GM18505 (cell line): ENCODE data around the gene SEMA4C.
"Not testable (repeated sequence)": the region's sequence is repeated elsewhere in the genome, so short reads cannot be mapped to it uniquely, and the experiment has no call there.

ENCODE experiments used
- ATAC-seq: cut with Tn5 transposase; IDR thresholded peaks from one replicate; pipeline ENCODE4 v1.9.1; 2021; ENCODE audit not compliant: unreplicated experiment
- POLR2A ChIP-seq: IDR thresholded peaks from 4 replicates; pipeline ENCODE4 v1.6.1; 2011; ENCODE audit warnings: borderline replicate concordance; ENCODE audit not compliant: insufficient read depth, insufficient read length; ENCODE audit errors: extremely low read depth

Gene SEMA4C

GRCh38 chr2:96890726-96891385, 21.0 kb upstream of the SEMA4C start:
- no peak for TF ChIP-seq POLR2A

GRCh38 chr2:96890252-96890651, 20.4 kb upstream of the SEMA4C start:
- ATAC-seq: no peak
- TF ChIP-seq POLR2A: no peak

More at GRCh38 chr2:96890726-96891385, 21.0 kb upstream of the SEMA4C start:
- ATAC-seq: no peak

GRCh38 chr2:96889502-96889901, 19.6 kb upstream of the SEMA4C start:
- ATAC-seq: not testable (repeated sequence)

- TF ChIP-seq POLR2A: no peak
- ATAC-seq: no peak
Observed at GRCh38 chr2:96888072-96889011, 18.5 kb upstream of the SEMA4C start.

- no peak for ATAC-seq
- no peak for TF ChIP-seq POLR2A
Observed at GRCh38 chr2:96887493-96888012, 17.7 kb upstream of the SEMA4C start.

- no peak for ATAC-seq
- TF ChIP-seq POLR2A: no peak
Observed at GRCh38 chr2:96885432-96886347, 15.8 kb upstream of the SEMA4C start.

- TF ChIP-seq POLR2A: no peak
- ATAC-seq: no peak
Observed at GRCh38 chr2:96884299-96885094, 14.6 kb upstream of the SEMA4C start.

- ATAC-seq: no peak
- no peak for TF ChIP-seq POLR2A
Observed at GRCh38 chr2:96883306-96883705, 13.4 kb upstream of the SEMA4C start.

GRCh38 chr2:96882906-96883305, 13.0 kb upstream of the SEMA4C start:
- no peak for ATAC-seq
- TF ChIP-seq POLR2A: no peak

GRCh38 chr2:96882230-96882629, 12.3 kb upstream of the SEMA4C start:
- no peak for ATAC-seq
- TF ChIP-seq POLR2A: no peak

GRCh38 chr2:96881349-96882195, 11.7 kb upstream of the SEMA4C start:
- no peak for ATAC-seq
- TF ChIP-seq POLR2A: no peak
